Fibroblast of mammary gland (primary cell): ENCODE measurements around the gene ETV3.

ENCODE experiments used
- DNase-seq: peaks from one replicate; pipeline ENCODE4 v3.0.0-alpha.2; 2010; ENCODE audit warnings: low read depth
- H3K4me3 ChIP-seq: 2 replicates; pipeline ENCODE4 v1.5.1; 2011; ENCODE audit warnings: low read depth, mild to moderate bottlenecking, low read length, moderate library complexity; ENCODE audit not compliant: control insufficient read depth
- TF ChIP-seq, protein P1 (sequence below): conservative IDR thresholded peaks from 2 replicates; pipeline ENCODE4 v1.5.1; 2011; ENCODE audit warnings: low read depth, low read length, inconsistent platforms; ENCODE audit not compliant: control insufficient read depth, insufficient read depth

Gene ETV3

DNA sequence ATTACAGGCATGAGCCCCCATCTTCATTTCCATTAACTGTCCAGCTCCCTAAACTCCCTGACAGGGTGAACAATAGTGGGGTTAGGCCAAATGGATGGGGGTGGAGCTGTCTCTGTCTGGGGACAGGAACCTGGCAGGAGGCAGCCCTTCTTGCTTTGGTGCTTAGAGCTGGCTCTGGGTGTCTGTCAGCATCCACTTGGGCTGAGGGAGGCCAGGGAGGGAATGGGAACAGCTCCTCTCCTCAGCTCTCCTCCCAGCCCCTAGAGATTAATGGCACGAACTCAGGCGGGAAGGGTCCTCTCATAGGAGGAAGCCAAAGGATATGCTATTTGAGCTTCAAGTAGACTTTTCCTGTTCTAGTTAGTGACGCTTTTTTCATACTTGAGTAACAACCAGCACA is 27.5 kb downstream of the ETV3 start:
- no peak overlapping the region for H3K4me3 ChIP-seq
- TF ChIP-seq, protein P1, sequence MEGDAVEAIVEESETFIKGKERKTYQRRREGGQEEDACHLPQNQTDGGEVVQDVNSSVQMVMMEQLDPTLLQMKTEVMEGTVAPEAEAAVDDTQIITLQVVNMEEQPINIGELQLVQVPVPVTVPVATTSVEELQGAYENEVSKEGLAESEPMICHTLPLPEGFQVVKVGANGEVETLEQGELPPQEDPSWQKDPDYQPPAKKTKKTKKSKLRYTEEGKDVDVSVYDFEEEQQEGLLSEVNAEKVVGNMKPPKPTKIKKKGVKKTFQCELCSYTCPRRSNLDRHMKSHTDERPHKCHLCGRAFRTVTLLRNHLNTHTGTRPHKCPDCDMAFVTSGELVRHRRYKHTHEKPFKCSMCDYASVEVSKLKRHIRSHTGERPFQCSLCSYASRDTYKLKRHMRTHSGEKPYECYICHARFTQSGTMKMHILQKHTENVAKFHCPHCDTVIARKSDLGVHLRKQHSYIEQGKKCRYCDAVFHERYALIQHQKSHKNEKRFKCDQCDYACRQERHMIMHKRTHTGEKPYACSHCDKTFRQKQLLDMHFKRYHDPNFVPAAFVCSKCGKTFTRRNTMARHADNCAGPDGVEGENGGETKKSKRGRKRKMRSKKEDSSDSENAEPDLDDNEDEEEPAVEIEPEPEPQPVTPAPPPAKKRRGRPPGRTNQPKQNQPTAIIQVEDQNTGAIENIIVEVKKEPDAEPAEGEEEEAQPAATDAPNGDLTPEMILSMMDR = no peak
- DNase-seq = no peak

GRCh38 chr1:157110003-157110402 is 28.2 kb downstream of the ETV3 start:
- TF ChIP-seq, protein P1 = no peak
- H3K4me3 ChIP-seq = no peak overlapping the region
- peak; percentile 17 for DNase-seq

DNA sequence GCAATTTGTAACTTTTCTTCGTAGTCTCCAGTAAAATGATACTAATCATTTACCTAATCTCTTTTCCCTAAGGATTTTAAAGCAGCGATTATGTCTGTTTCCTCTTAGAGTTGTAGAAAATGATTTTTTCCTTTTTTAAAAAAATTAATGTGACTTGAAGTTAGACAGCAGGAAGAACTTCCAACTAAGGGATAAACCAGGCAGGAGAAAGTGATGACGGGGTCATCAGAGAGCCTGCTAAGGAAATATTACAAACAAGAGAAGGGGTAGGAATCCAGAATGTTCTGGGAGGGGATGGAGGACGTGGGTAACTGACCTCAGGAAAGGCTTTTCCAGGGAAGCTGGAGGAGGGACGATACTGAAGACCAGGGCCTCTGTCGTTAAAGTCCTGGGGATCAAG is 29.7 kb downstream of the ETV3 start:
- TF ChIP-seq, protein P1 = no peak
- H3K4me3 ChIP-seq = no peak overlapping the region
- no peak for DNase-seq

- DNase-seq = no peak
- H3K4me3 ChIP-seq = no peak overlapping the region
- TF ChIP-seq, protein P1 = no peak
Measured at GRCh38 chr1:157107702-157108101, 30.5 kb downstream of the ETV3 start.

DNA sequence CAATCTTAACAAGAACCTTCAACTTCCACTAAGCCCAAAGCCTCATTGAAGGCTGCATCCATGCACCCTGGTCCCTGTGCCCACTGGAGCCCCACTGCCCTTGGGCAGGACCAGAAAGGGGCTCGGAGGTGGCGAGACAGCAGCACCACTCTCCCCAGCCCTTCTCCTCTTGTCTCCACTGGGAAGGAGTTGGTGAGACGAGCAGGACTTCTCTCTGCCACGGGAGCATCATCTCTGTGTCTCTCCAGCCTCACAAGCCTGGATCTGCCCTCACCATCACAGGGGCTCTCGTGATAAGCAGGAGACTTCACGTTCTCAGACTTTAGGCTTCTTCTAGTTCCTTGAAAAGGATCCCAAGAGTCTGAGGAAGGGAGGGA is 31.4 kb downstream of the ETV3 start:
- H3K4me3 ChIP-seq = no peak overlapping the region
- DNase-seq = no peak
- TF ChIP-seq, protein P1 = no peak

- TF ChIP-seq, protein P1 = no peak
- no peak overlapping the region for H3K4me3 ChIP-seq
- DNase-seq = peak; percentile 90
Measured at GRCh38 chr1:157105988-157106812, 32.0 kb downstream of the ETV3 start.
